IPS DF 6.9 (cell line): Measurements from ENCODE around the gene RERE.

Experiments
- DNase-seq: peaks from one replicate; pipeline ENCODE4 v3.0.0-alpha.2; 2013; ENCODE audit warnings: low read depth, low spot score
- H3K27ac ChIP-seq: one replicate; pipeline ENCODE4 v1.5.1; 2013; ENCODE audit warnings: low read length, control low read depth
- H3K27me3 ChIP-seq: 2 replicates; pipeline ENCODE4 v1.6.1; 2013; ENCODE audit warnings: mild to moderate bottlenecking, low read length; ENCODE audit not compliant: control insufficient read depth, insufficient read depth
- H3K36me3 ChIP-seq: 2 replicates; pipeline ENCODE4 v1.6.1; 2013; ENCODE audit warnings: low read length; ENCODE audit not compliant: control insufficient read depth, insufficient read depth
- H3K4me1 ChIP-seq: 2 replicates; pipeline ENCODE4 v1.6.1; 2013; ENCODE audit warnings: low read length; ENCODE audit not compliant: control insufficient read depth, insufficient read depth
- H3K4me3 ChIP-seq: 2 replicates; pipeline ENCODE4 v1.5.1; 2013; ENCODE audit warnings: mild to moderate bottlenecking, low read length
- H3K9me3 ChIP-seq: 2 replicates; pipeline ENCODE4 v1.6.1; 2013; ENCODE audit warnings: low read length, inconsistent platforms; ENCODE audit not compliant: control insufficient read depth, insufficient read depth
- WGBS: extraction: QIAGEN DNeasy Blood & Tissue Kit; methylation state at CpG from one replicate; pipeline ENCODE4 v1.1.7; 2013; ENCODE audit warnings: mixed read lengths, missing lambda C conversion rate; ENCODE audit not compliant: insufficient read length, insufficient coverage; 5-methylcytosine and 5-hydroxymethylcytosine counted together

The RERE gene

DNA sequence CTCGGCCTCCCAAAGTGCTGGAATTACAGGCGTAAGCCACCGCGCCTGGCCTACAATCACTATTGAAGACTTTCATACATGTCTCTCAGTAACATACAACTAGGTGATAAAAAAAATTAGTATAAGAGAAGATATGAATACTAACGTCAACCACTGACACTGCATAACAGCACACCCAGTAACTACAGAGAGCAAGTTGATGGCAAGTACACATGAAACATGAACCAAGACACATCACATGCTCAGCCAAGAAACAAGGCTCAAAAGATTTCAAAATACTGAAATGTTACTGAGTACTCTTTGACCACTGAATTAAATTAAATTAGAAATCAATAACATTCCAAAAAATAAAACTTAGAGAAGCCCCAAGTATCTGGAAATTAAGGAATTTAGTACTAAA, 331.4 kb downstream of the RERE start:
- DNase-seq = no peak
- no CpG with 5 or more reads among the region's 5 CpGs for WGBS
- H3K27ac ChIP-seq = no peak overlapping the region
- no peaks in the 10 kb centered on the region for H3K36me3 ChIP-seq
- no peaks in the 10 kb centered on the region for H3K4me1 ChIP-seq
- no peak overlapping the region for H3K4me3 ChIP-seq
- no peaks in the 10 kb centered on the region for H3K9me3 ChIP-seq
- no peaks in the 10 kb centered on the region for H3K27me3 ChIP-seq

GRCh38 chr1:8483586-8483985, 333.9 kb downstream of the RERE start:
- WGBS = no CpG with 5 or more reads among the region's 3 CpGs
- no peaks in the 10 kb centered on the region for H3K27me3 ChIP-seq
- H3K27ac ChIP-seq = no peak overlapping the region
- no peaks in the 10 kb centered on the region for H3K4me1 ChIP-seq
- no peaks in the 10 kb centered on the region for H3K9me3 ChIP-seq
- no peak overlapping the region for H3K4me3 ChIP-seq
- no peaks in the 10 kb centered on the region for H3K36me3 ChIP-seq
- DNase-seq = no peak

GRCh38 chr1:8482979-8483381, 334.5 kb downstream of the RERE start:
- WGBS = no CpG with 5 or more reads among the region's 2 CpGs
- H3K27ac ChIP-seq = no peak overlapping the region
- H3K27me3 ChIP-seq = no peaks in the 10 kb centered on the region
- no peaks in the 10 kb centered on the region for H3K9me3 ChIP-seq
- peaks cover 2% of the 10 kb centered on the region; the same call in 1 of the 2 replicates for H3K4me1 ChIP-seq
- H3K36me3 ChIP-seq = no peaks in the 10 kb centered on the region
- H3K4me3 ChIP-seq = no peak overlapping the region
- no peak for DNase-seq

DNA sequence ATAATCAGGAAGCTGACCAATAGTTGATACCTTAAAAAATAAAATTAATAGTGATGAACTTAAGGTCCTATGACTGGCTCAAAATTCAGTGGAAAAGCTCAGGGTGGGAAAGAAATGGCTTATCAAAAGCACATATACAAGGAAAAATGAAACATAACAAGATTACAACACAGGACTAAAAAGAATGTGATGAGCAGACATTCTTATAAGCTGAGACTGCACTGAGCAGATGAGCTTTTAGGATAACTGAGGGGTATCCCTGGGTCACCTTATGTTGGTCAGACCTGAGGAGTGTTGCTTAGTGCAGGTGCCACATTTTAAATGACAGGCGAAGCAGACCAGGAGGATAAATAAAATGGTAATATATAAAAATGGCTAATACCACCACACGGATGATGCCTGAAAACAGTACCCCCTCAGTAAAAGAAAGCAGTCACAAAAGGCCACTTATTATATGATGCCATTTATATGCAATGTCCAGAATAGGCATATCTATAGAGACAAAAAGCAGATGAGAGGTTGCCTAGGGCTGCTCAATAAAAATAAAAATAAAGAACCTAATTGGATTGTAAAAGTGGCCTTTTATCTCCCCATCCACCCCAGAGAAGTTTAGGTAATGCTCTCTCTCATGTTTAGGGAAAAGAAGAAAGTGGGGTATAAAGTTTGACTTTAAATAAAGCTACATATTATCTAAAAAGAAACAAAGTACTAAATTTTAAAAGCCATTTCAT, 335.6 kb downstream of the RERE start:
- H3K27me3 ChIP-seq = no peaks in the 10 kb centered on the region
- no peaks in the 10 kb centered on the region for H3K36me3 ChIP-seq
- no peak overlapping the region for H3K27ac ChIP-seq
- no peak for DNase-seq
- H3K4me1 ChIP-seq = peaks cover 2% of the 10 kb centered on the region; the same call in 1 of the 2 replicates
- H3K4me3 ChIP-seq = no peak overlapping the region
- no CpG with 5 or more reads among the region's 2 CpGs for WGBS
- H3K9me3 ChIP-seq = no peaks in the 10 kb centered on the region

DNA sequence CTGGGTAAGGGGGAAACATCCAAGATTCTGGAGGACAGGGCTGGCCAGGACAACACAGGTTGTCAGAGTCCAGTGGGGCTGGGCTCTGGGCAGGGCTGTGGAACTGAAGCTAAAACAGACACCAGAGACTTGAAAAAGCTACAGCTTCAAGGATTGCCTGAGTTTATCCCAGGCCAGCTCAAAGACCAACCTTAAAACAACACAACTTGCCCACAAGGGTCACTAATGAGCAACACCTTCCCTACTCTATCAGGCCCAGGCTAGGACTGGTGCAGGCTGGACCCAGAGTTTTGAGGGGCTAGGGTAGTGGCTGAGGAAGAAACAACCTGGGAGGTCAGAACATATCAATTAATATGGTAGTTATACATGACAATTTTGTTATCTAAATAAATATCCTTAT, 338.9 kb downstream of the RERE start:
- H3K4me3 ChIP-seq = no peak overlapping the region

GRCh38 chr1:8477983-8478362, 339.5 kb downstream of the RERE start:
- Histone ChIP-seq H3K4me1 (peaks cover 4% of the 10 kb centered on the region; the same call in 1 of the 2 replicates), H3K9me3 (no peaks in the 10 kb centered on the region), H3K4me3 (no peak overlapping the region), H3K27ac (no peak overlapping the region), H3K27me3 (no peaks in the 10 kb centered on the region), H3K36me3 (no peaks in the 10 kb centered on the region)
- no CpG with 5 or more reads among the region's 2 CpGs for WGBS
- DNase-seq = no peak

More for the DNA sequence above, 338.9 kb downstream of the RERE start:
- no peak for DNase-seq
- Histone ChIP-seq H3K4me1 (peaks cover 2% of the 10 kb centered on the region; the same call in 1 of the 2 replicates), H3K9me3 (no peaks in the 10 kb centered on the region), H3K27me3 (no peaks in the 10 kb centered on the region), H3K36me3 (no peaks in the 10 kb centered on the region), H3K27ac (no peak overlapping the region)

DNA sequence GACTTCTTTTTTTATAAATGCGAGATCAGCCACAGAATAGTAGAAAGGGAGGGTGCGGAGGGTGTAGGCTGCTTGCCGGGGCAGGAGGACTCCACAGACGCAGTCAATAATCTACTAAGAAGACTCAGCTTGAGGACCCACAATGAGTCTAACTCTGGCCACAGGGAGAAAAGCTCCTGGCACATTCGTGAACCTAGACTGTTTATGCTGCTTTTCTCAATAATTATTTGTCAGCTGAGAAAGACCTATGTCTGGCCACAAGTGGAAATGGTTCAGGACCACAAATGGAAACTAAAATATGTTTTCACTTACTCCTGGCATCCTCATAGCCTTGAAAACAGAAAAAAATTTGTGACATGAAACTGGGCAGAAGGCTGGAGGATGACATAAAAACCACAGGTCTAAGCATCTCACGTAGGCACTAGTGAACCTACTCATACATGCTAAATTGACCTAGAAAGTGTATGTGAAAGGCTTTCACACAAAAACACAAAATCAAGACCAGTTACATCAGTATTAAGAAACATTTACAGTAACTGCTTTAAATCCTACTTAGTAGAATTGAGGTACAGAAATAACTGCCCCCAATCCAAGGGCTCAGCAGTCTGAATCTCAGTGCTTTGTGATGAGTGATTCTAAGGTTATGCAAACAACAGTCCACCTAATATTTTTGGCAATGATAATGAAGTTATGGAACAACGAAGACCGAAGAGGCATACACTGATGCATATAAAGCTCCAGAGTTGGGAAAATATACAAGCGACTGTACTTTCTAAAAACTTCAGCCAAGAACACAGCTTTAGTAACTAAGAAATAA, 340.1 kb downstream of the RERE start:
- Histone ChIP-seq H3K36me3 (no peaks in the 10 kb centered on the region), H3K4me3 (no peak overlapping the region), H3K27me3 (no peaks in the 10 kb centered on the region), H3K4me1 (peaks cover 4% of the 10 kb centered on the region; the same call in 1 of the 2 replicates), H3K9me3 (no peaks in the 10 kb centered on the region), H3K27ac (no peak overlapping the region)
- no CpG with 5 or more reads among the region's 9 CpGs for WGBS
- DNase-seq = no peak

- WGBS = no CpG with 5 or more reads among the region's 3 CpGs
- peaks cover 4% of the 10 kb centered on the region; the same call in 1 of the 2 replicates for H3K4me1 ChIP-seq
- H3K27ac ChIP-seq = no peak overlapping the region
Observed at GRCh38 chr1:8476006-8476405, 341.4 kb downstream of the RERE start.

DNA sequence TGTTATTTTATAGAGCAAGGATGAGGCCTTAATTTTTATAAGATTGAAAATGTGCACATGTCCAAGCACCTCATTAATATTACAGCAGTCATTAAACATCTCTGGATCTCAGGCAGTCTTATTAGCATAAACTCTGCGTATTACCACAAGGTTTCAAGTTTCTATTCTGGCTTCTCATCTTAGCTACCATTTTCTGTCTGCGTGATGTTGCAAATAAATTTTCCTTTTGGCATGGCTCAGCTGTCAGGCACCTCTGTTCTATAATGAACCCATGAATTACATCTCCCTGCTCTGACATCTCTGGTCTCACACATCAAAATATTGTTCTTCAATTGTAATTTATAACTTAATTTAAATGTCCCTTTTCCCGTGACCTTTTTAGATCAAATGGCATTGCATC, 343.1 kb downstream of the RERE start:
- Histone ChIP-seq H3K9me3 (no peaks in the 10 kb centered on the region), H3K4me1 (peaks cover 4% of the 10 kb centered on the region; the same call in 1 of the 2 replicates), H3K4me3 (no peak overlapping the region), H3K36me3 (no peaks in the 10 kb centered on the region), H3K27ac (no peak overlapping the region), H3K27me3 (no peaks in the 10 kb centered on the region)
- DNase-seq = no peak
- WGBS = no CpG with 5 or more reads among the region's 3 CpGs

More at GRCh38 chr1:8476006-8476405, 341.4 kb downstream of the RERE start:
- Histone ChIP-seq H3K36me3 (no peaks in the 10 kb centered on the region), H3K27me3 (no peaks in the 10 kb centered on the region), H3K9me3 (no peaks in the 10 kb centered on the region), H3K4me3 (no peak overlapping the region)
- DNase-seq = no peak

DNA sequence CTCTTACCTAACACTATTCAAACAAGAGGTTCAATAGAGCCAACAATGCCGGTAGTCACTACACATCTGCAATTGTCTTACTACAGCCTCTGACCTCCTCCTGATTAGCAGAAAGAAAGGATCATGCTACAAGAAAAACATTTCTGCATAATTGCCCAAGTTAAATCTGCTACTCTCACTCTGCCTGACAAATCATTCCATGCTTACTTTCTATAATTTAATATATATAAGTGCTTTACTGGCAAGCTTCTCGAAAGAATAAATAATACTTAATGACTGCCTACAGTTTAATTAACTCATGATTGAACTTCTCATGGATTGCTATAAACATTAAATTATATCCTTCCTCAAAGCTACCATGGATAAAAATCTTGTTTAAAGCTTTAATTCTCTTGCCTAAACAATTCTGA, 343.5 kb downstream of the RERE start:
- WGBS = no CpG with 5 or more reads among the region's 2 CpGs

More for the DNA sequence above, 343.5 kb downstream of the RERE start:
- Histone ChIP-seq H3K27ac (no peak overlapping the region), H3K4me3 (no peak overlapping the region), H3K9me3 (no peaks in the 10 kb centered on the region), H3K36me3 (no peaks in the 10 kb centered on the region), H3K27me3 (no peaks in the 10 kb centered on the region), H3K4me1 (peaks cover 4% of the 10 kb centered on the region; the same call in 1 of the 2 replicates)
- DNase-seq = no peak
